ENCODE results near the gene IL36RN.

Gene IL36RN

DNA sequence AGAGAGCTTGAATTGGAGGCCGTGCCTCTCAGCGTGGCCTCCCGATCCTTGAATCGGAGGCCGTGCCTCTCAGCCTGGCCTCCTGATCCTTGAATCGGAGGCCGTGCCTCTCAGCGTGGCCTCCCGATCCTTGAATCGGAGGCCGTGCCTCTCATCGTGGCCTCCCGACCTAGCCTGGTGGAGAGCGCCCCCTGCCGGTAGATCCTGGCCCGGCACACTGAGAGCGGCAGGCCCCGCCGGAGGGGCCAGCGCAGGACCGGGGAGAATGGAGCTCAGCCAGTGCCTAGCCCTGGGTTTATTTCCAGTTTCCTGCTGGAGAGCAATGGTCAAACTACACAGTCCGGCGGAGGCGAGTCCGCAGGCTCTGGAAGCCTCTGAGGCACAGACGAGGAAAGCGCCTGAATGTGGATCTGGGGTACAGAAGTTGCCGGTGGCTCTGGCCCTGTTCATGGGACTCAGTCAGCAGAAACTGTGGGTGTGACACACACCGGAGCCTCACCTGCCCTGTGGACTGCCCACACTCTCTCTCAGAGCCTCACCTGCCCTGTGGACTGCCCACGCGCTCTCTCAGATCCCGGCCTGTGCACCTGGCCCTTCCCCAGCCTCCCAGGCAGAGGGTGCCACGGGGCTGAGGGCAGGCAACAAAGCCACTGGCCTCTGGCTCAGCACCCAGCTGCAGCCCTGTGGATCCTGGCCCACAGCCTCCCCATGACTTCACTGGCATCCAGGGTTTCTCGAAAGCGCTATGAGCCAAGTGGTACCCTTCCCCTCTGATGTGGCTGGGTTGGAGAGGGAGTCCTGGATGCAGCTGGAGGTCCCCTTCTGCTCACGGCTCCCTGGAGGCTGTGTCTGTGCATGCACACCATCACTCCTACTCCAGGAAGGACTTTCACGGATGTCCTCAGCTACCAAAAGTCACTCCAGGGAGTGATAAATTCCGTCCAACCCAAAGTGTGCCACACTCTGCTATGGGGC, 7.8 kb upstream of the IL36RN start:
- no peak for DNase-seq

DNA sequence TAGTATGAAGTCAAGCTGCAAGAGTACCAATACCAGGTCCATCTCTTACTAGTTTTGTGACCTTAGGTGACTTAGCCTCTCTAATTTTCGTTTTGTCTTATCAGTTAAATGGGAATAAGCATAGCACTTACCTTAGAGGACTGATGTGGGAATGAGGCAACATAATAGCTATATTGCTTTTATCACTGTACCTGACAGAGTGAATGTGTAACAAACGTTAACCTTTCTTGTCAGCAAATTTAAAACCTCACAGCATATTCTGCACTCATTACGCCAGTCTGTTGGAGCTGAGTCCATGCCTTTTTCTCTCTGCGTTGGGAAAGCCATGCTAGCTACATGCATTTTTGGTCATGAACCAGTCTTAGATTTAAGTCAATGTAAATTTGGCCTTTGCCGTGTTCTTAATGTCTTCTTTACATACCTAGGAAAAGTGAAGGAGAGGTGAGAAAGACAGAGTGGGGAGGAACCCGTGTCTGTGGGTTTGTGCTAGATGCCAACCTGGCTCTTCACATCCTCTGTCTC, 6.5 kb upstream of the IL36RN start, which contains the start of gene IL36B:
Gene IL36B, minus strand, starts transcription at position 472 of the 522 bp plus-strand sequence.
- DNase-seq = no peak

DNA sequence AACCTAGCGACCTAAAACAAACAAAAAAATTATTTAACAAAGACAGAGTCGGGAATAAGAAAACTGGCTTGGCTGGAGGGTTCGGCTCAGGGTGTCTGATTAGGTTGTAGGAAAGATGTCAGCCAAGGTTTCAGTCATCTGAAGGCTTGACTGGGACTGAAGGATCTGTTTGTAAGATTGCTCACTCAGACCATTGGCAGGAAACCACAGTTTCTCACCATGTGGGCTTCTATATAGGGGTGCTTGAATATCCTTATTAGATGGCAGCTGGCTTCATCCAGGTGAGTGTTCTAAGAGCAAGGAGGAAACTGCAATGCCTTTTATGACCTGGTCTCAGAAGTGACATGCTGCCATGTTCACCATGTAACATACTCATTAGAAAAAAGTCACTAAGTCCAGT, 5.3 kb upstream of the IL36RN start:
- DNase-seq = no peak

DNA sequence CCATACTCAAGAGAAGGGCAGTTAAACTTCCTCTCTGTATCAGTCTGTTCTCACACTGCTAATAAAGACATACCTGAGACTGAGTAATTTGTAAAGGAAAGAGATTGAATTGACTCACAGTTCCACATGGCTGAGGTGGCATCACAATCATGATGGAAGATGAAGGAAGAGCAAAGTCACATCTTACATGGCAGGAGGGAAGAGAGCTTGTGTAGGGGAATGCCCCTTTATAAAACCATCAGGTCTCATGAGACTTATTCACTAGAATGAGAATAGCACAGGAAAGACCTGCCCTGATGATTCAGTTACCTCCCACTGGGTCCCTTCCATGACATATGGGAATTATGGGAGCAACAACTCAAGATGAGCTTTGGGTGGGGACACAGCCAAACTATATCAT, 4.9 kb upstream of the IL36RN start:
- no peak for DNase-seq

DNA sequence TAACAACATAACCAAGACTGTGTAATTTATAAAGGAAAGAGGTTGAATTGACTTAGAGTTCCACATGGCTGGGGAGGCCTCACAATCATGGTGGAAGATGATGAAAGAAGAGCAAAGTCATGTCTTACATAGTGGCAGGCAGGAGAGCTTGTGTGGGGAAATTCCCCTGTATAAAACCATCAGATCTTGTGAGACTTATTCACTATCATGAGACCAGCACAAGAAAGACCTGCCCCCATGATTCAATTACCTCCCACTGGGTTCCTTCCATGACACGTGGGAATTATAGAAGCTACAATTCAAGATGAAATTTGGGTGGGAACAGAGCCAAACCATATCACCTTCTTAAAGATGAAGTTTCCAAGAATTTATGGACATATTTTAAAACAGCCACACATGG, 2.5 kb upstream of the IL36RN start:
- no peak for DNase-seq

DNA sequence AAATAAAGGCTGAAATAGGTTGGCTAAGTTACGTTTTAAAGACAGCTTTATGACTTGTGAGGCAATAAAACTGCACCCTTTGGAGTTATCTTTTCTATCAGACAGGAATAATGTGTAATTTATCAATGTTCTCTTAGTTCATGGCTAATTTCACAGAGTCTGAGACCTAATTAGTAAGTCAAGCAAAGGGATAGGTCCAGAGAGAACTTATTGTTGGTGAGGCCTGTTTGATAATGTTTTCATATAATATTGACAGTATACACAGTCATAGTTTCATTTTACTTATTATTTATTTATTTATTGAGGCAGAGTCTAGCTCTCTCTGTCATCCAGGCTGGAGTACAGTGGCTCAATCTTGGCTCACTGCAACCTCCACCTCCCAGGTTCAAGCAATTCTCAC, 1.9 kb upstream of the IL36RN start:
- no peak for DNase-seq

DNA sequence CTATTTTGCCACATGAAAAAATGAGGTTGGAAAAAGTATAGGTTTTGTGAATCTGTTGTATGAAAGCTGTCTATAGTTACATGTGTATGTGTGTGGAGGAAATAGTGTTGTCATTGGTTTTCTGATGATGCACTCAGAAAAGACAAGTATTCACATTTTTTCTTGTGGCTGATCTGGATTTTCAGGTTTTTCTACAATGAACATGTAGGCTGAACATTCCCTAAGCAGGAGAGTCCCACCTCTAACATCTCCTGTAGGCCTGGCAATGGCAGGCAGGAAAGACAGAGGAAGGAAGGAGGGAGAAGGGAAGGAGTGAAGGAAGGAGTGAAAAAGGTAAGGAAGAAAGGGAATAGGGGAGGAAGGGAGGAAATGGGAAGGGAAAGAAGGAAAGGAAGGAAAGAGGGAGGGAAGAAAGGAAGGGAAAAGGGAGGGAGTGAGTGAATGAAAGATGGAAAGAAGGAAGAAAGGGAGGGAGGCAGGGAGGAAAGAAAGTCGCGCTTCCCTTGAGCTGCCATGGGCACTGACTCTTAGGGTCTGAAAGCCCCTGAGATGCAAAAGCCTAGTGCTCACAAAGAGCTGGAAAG, 495 bp upstream of the IL36RN start:
- no peak for DNase-seq

DNA sequence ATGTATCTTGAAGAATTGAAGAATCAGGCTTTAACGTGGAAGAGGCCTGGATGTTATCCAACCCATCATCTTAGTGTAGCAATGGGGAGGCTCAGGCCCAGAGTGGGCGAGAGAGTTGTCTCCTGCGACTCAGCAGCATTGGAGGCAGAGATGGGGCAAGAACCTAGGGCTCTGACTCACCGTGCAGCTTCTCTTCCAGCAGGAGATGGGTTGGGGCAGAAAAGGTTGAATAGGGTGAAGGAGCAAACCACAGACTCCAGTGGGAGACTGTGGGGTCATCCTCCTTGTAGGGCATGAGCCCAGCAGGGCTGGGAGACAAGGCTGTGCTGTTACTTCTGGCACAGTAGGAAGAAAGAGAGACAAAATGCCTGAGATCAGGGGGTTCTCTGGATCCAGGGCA, 1.4 kb downstream of the IL36RN start:
- no peak for DNase-seq

DNA sequence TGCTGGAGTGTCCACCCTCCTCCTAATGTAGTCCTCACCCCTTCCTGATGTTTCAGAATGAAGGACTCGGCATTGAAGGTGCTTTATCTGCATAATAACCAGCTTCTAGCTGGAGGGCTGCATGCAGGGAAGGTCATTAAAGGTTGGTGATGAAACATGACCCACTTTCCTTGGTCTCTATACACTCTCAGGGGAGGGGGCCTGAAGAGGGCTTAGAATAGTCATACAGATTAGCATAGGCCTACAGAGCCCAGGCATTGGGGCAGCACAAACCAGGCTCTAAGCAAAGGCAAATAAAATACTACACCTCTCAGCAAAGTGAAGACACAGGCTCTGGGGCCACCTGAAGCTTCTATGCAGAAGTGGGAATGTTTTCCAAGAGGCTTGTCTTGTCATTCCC, 1.8 kb downstream of the IL36RN start:
- DNase-seq = no peak

DNA sequence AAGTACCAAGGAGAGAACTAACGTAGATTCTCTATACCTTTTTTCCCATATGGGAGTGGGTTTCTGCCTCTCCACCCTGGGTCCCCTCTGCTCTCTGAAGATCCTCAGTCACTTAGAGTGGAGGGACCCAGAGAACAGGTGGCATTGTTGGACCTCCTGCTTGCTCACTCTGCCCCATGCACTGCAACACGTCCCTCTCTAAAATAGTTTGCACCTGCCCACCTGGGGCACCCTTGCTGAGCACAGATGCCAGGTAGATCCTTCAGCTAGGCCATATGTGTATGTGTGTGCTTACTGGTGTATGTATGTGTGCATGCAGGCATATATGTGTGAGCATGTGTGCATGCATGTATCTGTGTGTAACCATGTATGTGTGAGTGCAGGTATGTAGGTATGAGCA, 2.2 kb downstream of the IL36RN start:
- no peak for DNase-seq

DNA sequence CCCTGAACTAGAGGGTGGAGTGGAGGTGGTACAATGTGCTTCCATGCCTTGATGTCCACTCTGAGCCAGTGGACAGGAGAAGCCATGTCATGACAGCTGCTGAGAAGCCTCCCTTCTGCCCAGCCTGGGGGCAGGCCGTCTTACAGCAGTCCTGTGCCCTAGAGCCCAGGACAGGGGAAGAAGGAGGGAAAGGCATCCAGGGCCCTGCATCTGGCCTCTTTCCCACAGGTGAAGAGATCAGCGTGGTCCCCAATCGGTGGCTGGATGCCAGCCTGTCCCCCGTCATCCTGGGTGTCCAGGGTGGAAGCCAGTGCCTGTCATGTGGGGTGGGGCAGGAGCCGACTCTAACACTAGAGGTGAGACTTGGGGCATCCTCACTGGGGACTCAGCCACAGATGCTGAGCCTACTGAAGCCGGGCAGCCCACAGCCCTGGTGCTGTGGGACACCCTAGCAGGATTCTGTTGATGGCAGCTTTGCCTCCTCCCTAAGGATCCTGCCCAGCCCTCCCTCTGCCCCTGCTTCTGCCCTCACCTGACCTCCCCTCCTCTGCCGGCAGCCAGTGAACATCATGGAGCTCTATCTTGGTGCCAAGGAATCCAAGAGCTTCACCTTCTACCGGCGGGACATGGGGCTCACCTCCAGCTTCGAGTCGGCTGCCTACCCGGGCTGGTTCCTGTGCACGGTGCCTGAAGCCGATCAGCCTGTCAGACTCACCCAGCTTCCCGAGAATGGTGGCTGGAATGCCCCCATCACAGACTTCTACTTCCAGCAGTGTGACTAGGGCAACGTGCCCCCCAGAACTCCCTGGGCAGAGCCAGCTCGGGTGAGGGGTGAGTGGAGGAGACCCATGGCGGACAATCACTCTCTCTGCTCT, 3.1 kb downstream of the IL36RN start:
- no peak for DNase-seq

DNA sequence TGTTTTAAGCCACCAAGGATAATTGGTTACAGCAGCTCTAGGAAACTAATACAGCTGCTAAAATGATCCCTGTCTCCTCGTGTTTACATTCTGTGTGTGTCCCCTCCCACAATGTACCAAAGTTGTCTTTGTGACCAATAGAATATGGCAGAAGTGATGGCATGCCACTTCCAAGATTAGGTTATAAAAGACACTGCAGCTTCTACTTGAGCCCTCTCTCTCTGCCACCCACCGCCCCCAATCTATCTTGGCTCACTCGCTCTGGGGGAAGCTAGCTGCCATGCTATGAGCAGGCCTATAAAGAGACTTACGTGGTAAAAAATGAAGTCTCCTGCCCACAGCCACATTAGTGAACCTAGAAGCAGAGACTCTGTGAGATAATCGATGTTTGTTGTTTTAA, 5.3 kb downstream of the IL36RN start:
- no peak for DNase-seq

DNA sequence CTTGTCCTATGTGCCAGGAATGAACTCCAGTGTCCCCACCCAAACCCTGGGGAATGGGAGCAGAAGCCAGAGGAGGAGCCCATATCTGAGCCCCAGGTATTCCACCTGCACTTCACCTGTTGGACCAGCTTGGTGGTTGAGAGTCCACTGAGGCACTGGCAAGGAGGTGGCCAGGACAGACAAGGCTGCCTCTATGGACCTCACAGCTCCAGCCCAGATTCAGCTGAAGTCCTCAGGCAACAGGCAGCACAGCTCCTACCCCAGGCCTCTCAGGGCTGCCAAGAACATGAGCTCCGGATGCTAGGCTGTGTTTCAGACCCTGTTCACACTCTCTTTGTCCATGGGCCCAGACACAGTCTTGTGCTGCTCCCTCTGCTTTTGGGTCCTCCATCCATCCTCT, 5.9 kb downstream of the IL36RN start:
- no peak for DNase-seq

DNA sequence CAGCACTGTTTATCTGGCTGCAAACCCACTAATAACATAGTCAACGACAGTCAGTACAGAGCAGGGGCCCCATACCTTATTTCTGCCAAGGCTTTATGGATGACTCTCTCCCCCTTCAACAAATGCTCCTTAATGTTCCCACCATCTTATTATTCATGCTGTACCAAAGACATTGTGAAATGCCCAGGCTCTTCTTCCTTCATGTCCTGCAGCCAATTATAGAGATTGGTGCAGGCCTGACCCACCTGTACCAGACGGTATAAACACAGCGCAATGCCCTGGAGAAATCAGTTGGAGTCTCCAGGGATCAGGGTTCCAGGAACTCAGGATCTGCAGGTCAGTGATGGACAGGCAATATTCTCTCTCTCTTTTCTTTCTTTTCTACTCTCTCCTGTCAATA, 8.7 kb downstream of the IL36RN start, which contains the start of gene IL1F10:
Gene IL1F10, plus strand, starts transcription at position 290 of the 400 bp plus-strand sequence. CDS start 4,769 bp downstream, outside the sequence.
- DNase-seq = no peak

DNA sequence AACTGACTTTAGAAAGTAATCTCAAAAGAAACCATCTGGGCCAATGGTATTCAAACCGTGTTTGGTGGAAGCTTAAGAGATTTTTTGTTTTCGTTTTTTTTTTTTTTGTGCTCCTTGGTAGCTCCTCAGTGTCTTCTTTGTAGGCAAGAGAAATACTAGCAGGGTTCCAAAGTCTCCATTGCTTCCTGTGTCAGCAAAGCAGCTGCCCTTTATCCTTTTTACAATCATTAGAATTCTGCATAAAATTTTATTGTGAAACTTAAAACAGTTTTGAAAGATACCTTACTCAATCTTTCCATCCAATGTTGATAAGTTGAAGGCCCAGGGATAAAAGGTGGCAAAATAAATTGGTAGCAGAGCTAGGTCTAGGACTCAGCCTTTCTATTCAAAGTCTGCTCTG, 9.3 kb downstream of the IL36RN start:
- DNase-seq = no peak

DNA sequence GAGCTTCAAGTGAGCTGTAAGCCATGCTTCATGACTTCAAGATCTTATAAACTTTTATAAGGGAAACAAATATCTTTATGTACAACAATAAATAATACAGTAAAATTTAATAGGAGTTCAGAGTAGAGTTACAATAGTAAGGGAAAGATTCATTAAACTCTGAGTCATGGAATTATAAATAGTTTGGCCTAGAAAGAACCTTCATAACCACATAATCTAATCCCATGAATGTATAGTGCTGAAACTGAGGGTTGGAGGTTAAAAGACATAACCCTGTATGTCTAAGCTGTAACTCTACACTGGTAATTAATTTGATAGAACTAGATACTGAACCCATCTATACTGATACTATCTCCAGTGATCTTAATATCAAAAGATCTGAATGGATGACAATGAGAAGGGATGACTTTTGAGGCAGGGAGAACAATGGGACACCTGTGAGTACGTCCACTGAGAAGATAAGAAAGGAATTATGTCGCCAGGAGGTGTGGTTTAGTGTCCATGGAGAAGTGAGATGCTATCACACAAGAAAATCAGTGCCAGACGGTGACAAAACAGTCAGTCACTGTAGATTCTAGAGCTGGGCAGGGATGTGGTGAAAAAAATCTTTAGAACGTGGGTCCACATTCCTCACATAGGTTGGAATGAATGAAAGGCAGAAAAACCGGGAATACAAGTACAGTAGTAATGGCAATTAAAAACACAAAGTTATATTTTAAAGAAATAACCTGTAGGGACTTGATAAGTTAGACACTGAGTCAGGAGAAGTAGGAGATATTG, 9.9 kb downstream of the IL36RN start:
- no peak for DNase-seq

DNA sequence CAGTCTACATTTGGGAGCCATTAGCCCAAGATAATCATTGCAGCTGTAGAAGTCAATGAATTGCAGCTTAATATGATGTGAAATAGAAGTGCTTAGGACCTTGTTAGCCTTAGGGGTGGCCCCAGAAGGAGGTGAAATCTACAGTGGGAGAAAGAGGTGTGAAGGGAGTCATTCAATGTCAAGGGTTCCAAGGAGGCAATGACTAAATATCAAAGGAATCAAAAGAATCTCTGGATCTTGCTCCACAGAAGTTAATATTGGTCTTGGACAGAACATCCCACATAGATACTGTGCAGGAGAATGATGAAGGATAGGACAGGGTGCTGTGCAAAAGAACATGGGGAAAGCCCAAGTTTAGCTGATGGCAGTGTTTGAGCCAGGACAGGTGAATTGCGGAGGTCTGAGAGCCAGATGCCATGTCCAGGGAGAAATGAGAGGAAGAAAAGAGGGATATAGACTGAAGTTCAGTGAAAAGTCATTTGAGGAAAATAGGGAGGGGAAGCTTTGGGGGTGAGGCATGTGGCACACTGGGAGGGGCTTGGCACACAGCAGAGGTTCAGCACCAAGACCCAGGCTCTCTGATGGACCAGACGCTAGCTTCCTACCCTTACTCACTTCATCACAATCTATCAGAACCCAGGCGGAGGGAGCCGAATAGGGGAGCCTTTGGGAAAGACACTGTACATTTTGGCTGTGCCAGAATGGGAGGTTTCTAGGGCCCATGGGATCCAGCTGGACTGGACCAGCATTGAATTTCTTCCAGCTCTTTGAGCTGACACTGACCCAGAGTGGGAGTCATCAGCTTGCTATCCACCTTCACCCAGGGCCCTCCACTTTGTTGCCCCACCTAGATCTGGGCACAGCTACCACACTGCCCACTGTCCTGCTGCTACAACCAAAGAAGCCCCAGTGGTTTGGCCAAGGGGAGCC, 10.9 kb downstream of the IL36RN start:
- DNase-seq = no peak

DNA sequence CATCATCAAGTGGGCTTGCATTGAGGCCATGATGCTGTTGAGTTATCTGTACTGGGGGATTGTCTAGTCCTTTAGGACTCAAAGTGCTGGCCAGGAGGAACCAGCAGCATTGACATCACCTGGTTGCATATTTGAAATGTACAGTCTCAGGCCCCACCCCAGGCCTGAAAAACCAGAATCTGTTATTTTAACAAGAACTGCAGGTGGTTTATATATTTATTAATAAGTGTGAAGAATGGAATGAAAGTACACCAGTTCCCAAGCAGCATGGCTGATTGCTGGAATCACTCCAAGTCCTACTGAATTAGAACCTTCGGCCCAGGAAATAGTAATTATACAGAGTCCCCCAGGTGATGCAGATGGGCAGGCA, 11.6 kb downstream of the IL36RN start:
- no peak for DNase-seq

DNA sequence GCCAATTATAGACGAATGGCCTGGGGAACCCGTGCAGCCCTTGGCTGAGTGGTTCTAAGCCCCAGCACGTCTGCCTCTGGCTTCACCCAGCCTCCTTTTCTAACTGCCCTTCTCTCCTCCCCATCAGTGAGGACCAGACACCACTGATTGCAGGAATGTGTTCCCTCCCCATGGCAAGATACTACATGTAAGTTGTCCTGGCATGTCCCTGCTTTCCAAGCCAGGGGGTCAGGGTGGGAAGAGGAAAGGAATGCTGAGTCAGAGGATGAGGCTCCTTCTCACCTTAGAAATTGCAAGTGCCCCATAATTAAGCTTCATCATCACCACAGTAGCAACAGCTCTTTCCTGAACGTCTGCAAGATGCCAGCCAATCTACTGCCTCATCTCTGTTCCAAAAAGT, 13.6 kb downstream of the IL36RN start:
- no peak for DNase-seq

DNA sequence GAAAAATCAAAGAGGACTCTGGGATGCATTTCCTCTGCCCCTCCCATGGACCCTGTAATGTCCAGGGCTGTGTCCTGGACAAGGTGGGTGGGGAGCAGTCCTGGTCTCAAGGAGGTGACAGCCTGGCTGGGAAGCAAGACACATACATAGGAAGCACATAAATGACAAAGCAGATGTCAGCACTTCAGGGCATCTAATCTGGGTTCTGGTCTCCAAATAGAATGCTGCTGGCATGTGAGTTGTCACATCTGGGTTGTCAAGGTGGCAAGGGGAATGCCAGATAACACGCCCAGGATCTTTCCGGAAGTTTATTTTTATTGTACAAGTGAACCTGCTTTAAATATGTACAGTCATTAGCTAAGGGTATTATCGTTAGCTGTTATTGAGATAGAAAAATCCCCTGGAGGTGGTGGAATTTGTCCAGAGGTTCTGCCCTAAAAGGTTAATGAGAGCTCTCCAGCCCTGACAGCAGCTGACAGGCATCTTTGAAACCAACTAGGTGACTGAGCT, 14.4 kb downstream of the IL36RN start:
- no peak for DNase-seq

DNA sequence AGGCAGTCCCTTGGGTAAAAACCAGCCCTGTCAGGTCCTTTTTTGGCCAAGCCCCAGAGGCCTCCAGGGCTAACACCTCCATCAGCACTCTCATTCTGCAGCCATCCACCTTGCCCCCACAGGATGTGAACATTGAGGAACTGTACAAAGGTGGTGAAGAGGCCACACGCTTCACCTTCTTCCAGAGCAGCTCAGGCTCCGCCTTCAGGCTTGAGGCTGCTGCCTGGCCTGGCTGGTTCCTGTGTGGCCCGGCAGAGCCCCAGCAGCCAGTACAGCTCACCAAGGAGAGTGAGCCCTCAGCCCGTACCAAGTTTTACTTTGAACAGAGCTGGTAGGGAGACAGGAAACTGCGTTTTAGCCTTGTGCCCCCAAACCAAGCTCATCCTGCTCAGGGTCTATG, 16.0 kb downstream of the IL36RN start:
- DNase-seq = no peak

Measured in central memory CD4-positive, alpha-beta T cell (primary cell).